Measurements from ENCODE around the gene LGALS13. TPM values are rescaled to one million over a fixed set of nuclear protein-coding genes. Genes with fewer than 3 reads are reported as not detected.

The LGALS13 gene, protein sequence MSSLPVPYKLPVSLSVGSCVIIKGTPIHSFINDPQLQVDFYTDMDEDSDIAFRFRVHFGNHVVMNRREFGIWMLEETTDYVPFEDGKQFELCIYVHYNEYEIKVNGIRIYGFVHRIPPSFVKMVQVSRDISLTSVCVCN
- not detected for total RNA-seq
- polyA plus RNA-seq: not detected

DNA sequence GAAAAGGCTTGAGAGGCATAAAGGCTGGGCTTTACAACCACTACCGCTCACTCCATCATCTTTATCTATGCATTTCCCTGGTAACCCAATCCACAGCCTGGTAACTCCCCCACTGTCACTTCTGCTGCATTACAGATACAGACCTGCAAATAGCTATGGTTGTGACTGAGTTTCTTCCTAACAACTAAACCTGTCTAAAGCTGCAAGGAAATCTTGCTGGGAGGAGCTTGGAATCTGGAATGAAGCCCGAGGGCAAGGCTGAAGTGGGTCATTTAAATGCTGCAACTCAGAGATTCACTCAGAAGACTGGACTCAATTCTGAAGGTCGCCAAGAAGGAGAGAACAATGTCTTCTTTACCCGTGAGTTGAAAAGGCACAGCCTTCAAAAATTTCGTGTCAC, at the start of gene LGALS13:
LGALS13 (plus strand) TSS at position 301 of the 400 bp plus-strand sequence; CDS start at position 346, 45 bp downstream.
- no peak within 1 kb of the TSS for H3K4me3 ChIP-seq (ENCODE audit: low read depth, low read length)
- no peaks in the 10 kb centered on the region for H3K4me1 ChIP-seq (ENCODE audit: insufficient read depth)
- H3K27ac ChIP-seq (ENCODE audit: low read depth): no peak within 1 kb of the TSS
- no peaks in the 10 kb centered on the region for H3K36me3 ChIP-seq (ENCODE audit: insufficient read depth)
- WGBS: 30% methylated on average over 5 of the region's 5 CpGs
- no peak for DNase-seq (ENCODE audit: extremely low spot score)

DNA sequence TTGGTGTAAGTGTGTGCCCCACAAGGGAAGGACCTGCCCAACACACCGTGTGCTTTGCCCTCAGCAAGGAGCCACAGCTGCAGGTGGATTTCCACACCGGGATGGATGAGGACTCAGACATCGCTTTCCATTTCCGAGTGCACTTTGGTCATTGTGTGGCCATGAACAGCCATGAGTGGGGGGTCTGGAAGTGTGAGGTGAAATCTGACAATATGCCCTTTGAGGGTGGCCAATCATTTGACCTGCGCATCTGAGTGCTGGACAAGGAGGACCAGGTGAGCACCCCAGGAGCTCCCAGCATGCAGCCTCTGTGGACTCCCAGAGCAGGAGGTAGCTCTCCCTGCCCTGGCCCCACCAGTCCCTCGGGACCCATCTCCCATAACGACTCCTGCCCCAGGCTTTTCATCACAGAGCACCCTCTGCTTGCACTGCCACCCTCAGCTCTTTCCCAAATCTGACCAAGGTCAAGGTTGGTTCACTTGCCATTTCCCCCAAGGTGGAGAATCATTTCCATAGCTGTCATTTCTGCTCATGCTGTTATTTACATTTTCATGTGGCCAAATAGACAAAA, 49.2 kb upstream of the LGALS13 start:
- no peak overlapping the region for H3K27ac ChIP-seq (ENCODE audit: low read depth)
- WGBS: 59% methylated on average over 7 of the region's 7 CpGs
- no peaks in the 10 kb centered on the region for H3K4me1 ChIP-seq (ENCODE audit: insufficient read depth)
- no peak overlapping the region for H3K4me3 ChIP-seq (ENCODE audit: low read depth, low read length)
- H3K36me3 ChIP-seq (ENCODE audit: insufficient read depth): no peaks in the 10 kb centered on the region
- DNase-seq (ENCODE audit: extremely low spot score): no peak

DNA sequence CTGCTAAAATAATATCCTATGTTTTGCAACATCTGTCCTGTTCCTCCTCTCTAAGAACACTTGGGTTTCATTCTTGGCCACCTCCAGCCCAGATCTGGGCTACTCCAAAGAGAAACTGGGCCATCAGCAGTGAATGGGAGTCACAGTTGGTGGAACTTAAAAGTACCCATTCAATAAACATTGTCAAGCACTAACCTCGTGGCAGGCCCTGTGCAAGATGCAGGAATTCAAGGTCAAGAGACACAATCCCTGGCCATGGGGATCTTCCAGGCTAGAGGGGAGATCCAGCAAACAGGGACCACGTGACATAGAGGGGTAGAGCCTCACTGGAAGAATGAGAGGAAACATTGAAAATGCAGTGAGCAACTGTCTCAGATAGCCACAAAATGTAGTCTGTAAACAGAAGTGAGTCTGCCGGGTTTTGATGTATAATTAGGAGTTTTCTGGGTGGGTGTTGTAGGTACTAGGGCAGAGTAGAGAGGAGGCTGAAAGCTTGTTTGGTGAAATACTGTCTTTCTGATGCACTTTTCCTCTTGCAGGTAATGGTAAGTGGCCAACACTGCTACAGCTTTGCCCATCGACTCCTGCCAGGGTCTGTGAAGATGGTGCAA, 47.5 kb upstream of the LGALS13 start:
- Histone ChIP-seq H3K36me3 (ENCODE audit: insufficient read depth) (no peaks in the 10 kb centered on the region), H3K4me3 (ENCODE audit: low read depth, low read length) (no peak overlapping the region), H3K27ac (ENCODE audit: low read depth) (no peak overlapping the region), H3K4me1 (ENCODE audit: insufficient read depth) (no peaks in the 10 kb centered on the region)
- DNase-seq (ENCODE audit: extremely low spot score): no peak
- WGBS: 68% methylated on average over 4 of the region's 4 CpGs

DNA sequence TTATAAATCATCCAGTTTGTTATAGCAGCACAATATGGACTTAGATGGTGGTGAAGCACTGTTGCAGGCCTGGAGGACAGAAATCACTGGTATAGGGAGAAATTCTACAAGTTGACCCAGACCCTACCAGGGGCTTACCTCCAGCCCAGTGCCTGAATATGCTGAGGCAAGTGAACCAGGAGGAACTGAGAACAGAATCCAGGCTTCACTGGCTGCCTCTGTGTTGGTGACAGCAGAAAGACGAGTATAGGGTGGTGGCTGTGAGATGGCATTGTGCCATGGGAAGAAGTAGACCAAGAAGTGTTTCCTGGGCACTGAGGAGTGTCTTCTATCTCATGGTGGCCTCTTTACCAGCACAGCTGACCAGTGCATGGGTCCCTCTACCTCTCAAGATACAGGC, 46.4 kb upstream of the LGALS13 start:
- H3K4me1 ChIP-seq (ENCODE audit: insufficient read depth): no peaks in the 10 kb centered on the region
- H3K36me3 ChIP-seq (ENCODE audit: insufficient read depth): no peaks in the 10 kb centered on the region
- DNase-seq (ENCODE audit: extremely low spot score): no peak
- WGBS: 34% methylated on average over 1 of the region's 1 CpG
- no peak overlapping the region for H3K4me3 ChIP-seq (ENCODE audit: low read depth, low read length)
- H3K27ac ChIP-seq (ENCODE audit: low read depth): no peak overlapping the region

DNA sequence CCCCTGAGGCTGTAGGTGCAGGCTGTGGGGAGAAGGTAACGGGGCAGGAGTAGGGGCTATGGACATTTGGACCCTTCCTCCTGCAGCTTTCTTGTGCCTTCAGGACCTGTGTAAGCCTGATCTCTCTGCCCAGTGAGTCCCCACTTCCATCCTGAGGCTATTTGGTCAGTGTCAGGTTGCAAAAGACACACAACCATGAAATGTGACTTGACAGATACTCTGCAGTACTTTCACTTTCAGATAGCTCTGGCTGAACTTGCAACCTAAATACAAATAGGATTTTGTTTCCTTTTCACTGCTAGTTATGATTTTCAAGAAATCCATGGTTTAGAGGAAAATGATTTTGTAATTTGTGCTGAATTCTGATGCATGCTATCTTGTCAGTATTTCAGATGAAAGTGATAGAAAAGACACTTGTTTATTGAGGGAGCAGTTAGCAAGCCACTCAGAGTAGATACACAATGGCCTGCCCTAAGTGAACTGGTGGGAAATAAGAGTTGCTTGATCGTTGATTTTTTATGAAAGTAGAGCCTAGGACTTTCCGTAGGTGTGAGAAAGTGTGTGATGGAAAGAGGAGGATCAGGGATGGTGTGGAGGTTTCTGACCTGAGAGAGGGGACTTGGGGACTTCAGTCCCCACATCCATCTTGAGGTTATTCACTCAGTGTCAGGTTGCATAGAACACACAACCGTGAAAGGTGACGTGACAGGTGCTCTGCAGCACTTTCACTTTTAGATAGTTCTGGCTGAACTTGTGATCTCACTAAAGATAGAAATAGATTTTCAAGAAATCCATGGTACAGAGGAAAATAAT, 44.3 kb upstream of the LGALS13 start:
- no peak for DNase-seq (ENCODE audit: extremely low spot score)
- no peaks in the 10 kb centered on the region for H3K4me1 ChIP-seq (ENCODE audit: insufficient read depth)
- WGBS: 61% methylated on average over 5 of the region's 5 CpGs
- H3K36me3 ChIP-seq (ENCODE audit: insufficient read depth): no peaks in the 10 kb centered on the region
- H3K27ac ChIP-seq (ENCODE audit: low read depth): no peak overlapping the region
- no peak overlapping the region for H3K4me3 ChIP-seq (ENCODE audit: low read depth, low read length)

DNA sequence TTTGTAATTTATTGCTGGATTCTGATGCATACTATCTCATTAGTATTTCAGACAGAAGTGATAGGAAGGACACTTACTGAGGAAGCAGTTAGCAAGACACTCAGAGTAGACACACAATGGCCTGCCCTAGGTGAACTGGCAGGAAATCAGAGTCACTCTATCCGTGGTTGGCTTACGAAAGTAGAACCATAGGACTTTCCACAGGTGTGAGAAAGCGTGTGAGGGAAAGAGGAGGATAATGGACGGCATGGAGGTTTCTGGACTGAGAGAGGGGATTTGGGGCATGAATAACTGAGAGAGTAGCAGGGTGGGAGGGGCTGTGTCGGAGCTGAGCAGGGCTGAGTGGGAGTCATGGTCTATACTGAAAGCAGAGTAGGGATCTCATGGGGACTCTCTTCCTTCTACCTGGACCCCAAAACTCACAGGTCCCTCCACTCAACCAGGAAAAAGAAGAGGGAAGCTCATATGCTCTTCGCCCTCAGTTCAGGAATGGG, 43.7 kb upstream of the LGALS13 start:
- no peak overlapping the region for H3K27ac ChIP-seq (ENCODE audit: low read depth)
- H3K36me3 ChIP-seq (ENCODE audit: insufficient read depth): no peaks in the 10 kb centered on the region
- 65% methylated on average over 6 of the region's 6 CpGs for WGBS
- no peak for DNase-seq (ENCODE audit: extremely low spot score)
- H3K4me1 ChIP-seq (ENCODE audit: insufficient read depth): no peaks in the 10 kb centered on the region
- no peak overlapping the region for H3K4me3 ChIP-seq (ENCODE audit: low read depth, low read length)

DNA sequence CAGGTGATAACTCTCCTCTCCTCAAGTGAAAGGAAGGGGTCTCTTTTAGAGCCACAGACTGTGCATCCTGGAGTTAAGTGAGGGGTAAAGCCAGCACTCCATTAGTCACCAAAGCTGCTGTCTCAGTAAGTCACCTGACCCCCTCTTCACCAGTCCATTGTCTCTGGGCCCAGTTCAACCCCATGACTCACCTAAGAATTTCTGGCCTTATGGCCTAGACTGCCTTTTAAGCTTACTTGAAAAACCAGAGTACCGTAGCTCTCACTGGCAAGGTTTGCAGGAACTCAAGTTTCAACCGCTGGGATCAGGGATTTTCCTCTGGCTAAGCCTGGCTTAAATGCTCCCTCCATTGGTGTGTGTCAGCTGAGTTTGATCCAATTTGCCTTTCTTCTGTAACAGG, 38.9 kb upstream of the LGALS13 start:
- WGBS: 76% methylated on average over 2 of the region's 2 CpGs
- Histone ChIP-seq H3K27ac (ENCODE audit: low read depth) (no peak overlapping the region), H3K36me3 (ENCODE audit: insufficient read depth) (no peaks in the 10 kb centered on the region), H3K4me1 (ENCODE audit: insufficient read depth) (no peaks in the 10 kb centered on the region), H3K4me3 (ENCODE audit: low read depth, low read length) (no peak overlapping the region)
- no peak for DNase-seq (ENCODE audit: extremely low spot score)

DNA sequence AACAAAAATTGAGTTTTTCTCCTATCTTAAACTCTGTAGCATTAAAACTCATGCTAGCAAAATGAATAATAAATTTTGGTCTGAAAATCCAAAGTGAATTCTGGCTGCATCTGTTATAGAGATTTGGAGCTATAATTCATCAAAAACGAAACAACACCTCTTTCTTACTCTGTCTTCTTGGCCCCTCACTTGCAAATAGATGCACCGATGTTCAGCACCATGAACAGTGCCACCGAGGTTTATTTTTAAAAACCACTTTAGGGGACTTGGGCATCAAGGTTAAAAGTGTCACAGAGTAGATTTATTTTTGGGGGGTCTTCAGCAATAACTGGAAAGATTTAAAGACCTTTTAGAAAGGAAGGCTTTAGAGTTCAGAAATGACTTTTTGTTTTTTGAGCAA, 36.3 kb upstream of the LGALS13 start:
- Histone ChIP-seq H3K4me1 (ENCODE audit: insufficient read depth) (no peaks in the 10 kb centered on the region), H3K36me3 (ENCODE audit: insufficient read depth) (no peaks in the 10 kb centered on the region), H3K27ac (ENCODE audit: low read depth) (no peak overlapping the region), H3K4me3 (ENCODE audit: low read depth, low read length) (no peak overlapping the region)
- DNase-seq (ENCODE audit: extremely low spot score): no peak
- 41% methylated on average over 3 of the region's 3 CpGs for WGBS

DNA sequence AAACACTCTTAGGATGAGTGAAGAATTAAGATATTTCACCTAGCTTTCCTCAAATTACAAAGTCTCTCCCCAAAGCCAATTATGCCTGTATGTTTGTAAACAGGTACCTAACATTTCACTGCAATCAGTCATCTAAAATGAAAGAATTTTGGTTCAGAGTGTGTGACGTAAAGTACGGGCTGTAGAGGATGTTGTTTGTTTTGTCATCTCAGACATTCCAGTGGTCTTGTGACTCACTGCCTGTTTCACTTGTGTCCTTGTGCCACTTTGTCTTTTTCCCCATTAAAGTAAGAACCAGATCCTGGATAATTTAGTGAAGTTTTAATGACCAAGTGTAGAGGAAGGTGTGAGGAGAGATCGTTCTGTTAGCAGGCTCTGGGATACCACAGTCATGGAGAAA, 33.7 kb upstream of the LGALS13 start:
- WGBS: 56% methylated on average over 3 of the region's 3 CpGs
- no peak for DNase-seq (ENCODE audit: extremely low spot score)

DNA sequence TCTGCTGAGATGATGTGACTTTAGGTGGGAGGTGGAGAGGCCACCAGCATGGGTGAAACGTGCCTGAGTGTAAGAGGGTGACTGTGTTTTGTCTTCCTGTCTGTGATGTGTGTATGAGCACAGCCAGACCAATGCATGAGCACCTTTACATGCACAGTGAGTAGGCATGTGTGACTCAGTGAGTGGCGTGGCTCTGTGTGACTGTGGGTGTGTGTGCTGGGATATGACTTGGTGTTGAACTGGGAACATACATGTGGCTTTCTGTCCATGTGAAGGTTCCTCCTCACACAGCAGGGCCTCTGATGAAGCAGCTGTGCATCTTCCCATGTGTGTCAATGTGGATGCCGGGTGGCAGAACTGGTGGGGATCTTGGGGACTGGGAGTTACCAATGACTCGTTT, 19.9 kb upstream of the LGALS13 start:
- no peaks in the 10 kb centered on the region for H3K36me3 ChIP-seq (ENCODE audit: insufficient read depth)
- no peak overlapping the region for H3K4me3 ChIP-seq (ENCODE audit: low read depth, low read length)
- 50% methylated on average over 4 of the region's 4 CpGs for WGBS
- H3K4me1 ChIP-seq (ENCODE audit: insufficient read depth): no peaks in the 10 kb centered on the region
- no peak for DNase-seq (ENCODE audit: extremely low spot score)
- H3K27ac ChIP-seq (ENCODE audit: low read depth): no peak overlapping the region

More for the DNA sequence above, 33.7 kb upstream of the LGALS13 start:
- Histone ChIP-seq H3K27ac (ENCODE audit: low read depth) (no peak overlapping the region), H3K4me1 (ENCODE audit: insufficient read depth) (no peaks in the 10 kb centered on the region), H3K36me3 (ENCODE audit: insufficient read depth) (no peaks in the 10 kb centered on the region), H3K4me3 (ENCODE audit: low read depth, low read length) (no peak overlapping the region)

DNA sequence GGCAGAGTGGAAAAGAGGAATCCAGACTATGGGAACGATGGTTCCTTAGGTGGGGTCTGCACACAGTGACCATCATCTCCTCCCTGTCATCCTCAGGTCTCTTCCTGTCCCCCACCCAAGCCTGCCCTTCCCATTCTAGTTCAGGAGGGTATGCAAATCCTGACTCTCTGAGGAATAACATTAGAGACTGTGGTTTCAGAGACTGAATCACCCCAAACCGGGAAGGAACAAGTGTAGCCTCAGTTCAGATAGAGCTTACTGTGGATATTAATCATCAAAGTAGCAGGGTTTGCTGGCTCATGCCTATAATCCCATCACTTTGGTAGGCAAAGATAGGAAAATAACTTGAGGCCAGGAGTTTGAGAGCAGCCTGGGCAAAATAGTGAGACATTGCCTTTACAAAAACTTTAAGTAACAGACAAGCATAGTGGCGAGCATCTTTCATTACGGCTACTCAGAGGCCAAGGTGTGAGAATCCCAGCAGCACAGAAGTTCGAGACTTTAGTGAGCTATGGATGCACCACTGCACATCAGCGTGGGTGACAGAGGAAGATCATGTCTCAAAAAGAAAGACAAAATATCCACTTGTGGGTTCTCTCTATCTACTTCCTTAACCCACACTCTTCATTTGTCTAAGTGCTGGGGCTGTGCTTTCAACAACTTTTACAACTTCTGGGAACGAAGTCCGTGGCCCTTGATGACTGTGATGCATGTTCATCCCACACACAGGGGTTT, 19.3 kb upstream of the LGALS13 start:
- WGBS: 62% methylated on average over 8 of the region's 8 CpGs
- no peak for DNase-seq (ENCODE audit: extremely low spot score)
- Histone ChIP-seq H3K4me1 (ENCODE audit: insufficient read depth) (no peaks in the 10 kb centered on the region), H3K27ac (ENCODE audit: low read depth) (no peak overlapping the region), H3K36me3 (ENCODE audit: insufficient read depth) (no peaks in the 10 kb centered on the region), H3K4me3 (ENCODE audit: low read depth, low read length) (no peak overlapping the region)

DNA sequence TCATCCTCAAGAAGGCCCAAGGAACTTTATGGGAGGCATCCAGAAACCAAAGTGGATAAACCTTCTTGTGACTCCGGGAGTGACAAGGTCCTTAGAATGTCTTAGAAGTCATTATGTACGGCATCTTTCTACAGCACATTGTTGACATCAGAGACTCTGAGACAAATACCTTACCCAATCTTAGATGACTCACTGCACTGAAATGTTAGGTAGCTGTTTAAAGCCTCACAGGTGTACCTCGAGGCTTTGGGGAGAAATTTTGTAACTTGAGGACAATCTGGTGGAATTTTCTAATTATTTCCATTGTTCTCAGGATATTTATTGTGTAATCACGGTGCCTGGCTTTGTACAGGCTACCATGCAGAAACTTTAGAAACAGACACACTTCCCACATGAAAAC, 14.8 kb upstream of the LGALS13 start:
- Histone ChIP-seq H3K27ac (ENCODE audit: low read depth) (no peak overlapping the region), H3K4me1 (ENCODE audit: insufficient read depth) (no peaks in the 10 kb centered on the region), H3K36me3 (ENCODE audit: insufficient read depth) (no peaks in the 10 kb centered on the region), H3K4me3 (ENCODE audit: low read depth, low read length) (no peak overlapping the region)
- WGBS: 63% methylated on average over 4 of the region's 4 CpGs
- no peak for DNase-seq (ENCODE audit: extremely low spot score)

DNA sequence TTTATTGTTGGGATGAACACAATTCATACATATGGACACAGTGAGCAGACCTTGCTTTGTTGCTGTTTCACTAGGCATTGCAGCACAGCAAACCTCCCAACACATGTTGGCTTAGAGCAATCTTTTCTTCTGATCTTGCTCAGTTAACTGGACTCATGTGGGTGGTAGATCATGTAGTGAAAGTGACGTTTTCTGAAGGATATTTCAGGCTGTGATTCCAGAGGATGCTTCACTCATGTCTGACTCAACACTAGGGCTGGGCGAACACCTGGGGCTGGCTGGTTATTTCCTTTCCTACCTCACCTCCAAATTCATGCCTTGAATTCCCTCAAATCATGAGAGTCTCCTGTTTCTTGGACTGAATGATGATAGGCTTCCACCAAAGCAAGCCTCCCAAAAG, 14.3 kb upstream of the LGALS13 start:
- WGBS: 33% methylated on average over 2 of the region's 2 CpGs
- Histone ChIP-seq H3K4me3 (ENCODE audit: low read depth, low read length) (no peak overlapping the region), H3K27ac (ENCODE audit: low read depth) (no peak overlapping the region), H3K4me1 (ENCODE audit: insufficient read depth) (no peaks in the 10 kb centered on the region), H3K36me3 (ENCODE audit: insufficient read depth) (no peaks in the 10 kb centered on the region)
- DNase-seq (ENCODE audit: extremely low spot score): no peak
